Activated CD4-positive, alpha-beta T cell treated with anti-CD3 and anti-CD28 coated beads, Interleukin-2, amount 50 U/mL, for 48 hours (primary cell): Measurements from ENCODE around the gene PYGO2.

ENCODE experiments used
- DNase-seq, 2 experiments: peaks; one replicate each; pipeline ENCODE4 v3.0.0-alpha.2; 2020

The PYGO2 gene

DNA sequence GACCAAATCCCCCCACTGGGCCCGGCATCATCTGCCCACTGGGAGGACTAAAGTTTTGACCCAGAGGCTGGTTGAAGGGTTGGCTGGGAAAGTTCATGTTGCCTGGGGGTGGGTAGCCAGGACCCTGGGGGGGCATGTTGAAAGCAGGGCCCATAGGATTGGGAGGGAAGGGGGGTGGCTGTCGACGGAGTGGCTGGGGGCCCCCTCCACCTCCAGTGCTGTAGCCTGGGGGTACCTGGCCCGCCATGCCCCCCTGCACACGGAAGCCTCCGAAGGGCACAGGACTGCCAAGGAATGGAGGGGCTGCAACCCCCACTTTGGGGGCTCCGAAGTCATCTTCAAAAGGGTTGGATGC, 2.2 kb downstream of the PYGO2 start:
- DNase-seq: no peak

DNA sequence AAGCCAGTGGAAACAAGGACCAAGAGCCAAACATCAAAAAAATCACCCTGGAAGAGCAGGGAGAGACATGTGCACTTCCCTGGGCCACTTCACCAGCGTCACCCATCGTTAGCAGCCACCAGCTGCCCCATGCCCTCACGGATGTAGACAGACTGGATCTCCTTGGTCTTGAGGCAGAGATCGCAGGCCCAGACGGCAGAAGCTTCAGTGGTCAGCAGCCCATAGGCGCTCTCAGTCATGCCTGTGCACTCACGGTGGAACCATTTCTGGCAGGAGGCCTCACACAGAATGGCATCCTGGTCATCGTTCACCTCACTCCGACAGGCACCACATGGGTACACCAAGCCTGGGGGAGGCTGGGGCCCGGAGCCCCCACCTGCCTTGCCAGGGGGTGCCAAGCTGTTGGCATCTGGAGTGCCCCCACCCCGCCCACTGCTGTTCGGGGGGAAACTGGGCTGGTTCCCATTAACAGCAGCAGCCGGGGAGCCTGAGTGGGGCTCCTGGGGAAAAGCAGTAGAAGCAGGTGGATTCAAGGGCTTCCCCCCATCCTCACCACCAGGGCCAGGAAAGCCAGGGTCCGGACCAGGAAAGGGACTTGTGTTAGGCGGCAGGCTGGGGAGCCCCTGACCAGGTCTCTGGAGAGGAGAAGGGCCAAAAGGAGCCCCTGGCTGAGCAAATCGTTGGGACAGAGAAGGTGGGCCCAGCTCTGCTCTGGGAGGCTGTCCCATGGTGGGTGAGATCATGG, 2.7 kb downstream of the PYGO2 start:
- no peak for DNase-seq

DNA sequence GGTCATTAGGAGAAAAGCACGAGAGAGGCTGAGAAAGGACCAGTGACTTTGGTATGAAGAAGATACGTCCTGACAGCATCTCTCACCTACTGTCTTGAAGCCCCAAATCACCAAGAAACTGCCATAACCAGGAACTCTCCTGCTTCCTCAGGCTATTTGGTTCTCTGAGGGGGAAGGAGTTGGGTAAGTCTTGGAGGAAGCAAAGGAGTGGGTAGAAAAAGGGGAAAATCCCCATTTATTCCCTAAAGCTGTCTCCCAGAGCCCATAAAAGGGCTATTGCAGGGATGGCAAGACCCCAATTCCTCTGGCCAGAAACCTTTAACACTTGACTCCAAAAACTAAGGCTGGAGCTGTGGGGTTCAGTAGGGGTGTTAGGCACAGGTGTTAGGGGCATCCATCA, 3.5 kb downstream of the PYGO2 start:
- no peak for DNase-seq

DNA sequence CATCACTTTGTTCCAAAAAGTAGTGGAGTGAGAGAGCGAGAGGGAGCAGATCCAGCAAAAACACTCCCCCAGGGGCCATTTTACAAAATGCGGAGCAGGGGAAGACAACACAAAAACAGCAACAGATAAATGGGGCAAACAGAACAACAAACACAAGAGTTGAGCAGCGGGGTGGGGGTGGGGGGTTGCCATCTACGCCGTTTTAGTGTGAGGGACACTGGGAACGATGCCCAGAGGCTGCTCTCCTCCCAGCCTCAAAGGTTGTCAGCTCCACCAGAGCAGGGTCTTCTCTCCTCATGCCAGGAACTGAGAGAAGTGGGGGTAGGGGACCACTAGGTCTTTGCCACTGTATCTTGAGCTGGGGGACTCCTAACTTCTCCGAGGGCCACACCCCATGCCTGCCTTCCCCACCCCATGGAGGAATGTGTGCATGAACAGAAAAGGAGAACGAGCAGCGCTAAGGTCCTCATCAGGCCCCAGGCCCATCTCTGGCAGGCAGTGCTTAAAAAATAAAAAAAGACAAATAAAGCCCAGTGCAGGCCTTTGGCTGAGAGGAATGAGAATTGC, 4.4 kb downstream of the PYGO2 start:
- no peak for DNase-seq

DNA sequence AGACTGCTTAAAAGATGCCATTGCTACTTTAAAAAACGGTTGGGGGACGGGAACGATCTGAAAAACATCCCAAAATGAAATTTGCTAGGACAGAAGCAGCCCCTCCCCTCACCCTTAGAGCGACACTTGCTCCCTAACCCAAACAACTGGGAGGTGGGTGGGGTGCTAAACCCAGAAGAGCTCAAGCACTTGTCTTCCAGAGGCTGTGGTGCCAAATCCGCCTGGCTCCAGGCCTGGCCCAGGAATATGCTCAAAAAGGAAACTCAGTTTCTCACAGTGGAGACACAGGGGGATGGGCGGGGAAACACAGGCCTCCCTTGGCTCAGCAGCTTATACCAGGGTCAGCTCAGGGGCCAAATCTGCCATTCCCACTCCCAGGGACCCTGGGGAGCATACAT, 5.0 kb downstream of the PYGO2 start:
- DNase-seq: no peak

DNA sequence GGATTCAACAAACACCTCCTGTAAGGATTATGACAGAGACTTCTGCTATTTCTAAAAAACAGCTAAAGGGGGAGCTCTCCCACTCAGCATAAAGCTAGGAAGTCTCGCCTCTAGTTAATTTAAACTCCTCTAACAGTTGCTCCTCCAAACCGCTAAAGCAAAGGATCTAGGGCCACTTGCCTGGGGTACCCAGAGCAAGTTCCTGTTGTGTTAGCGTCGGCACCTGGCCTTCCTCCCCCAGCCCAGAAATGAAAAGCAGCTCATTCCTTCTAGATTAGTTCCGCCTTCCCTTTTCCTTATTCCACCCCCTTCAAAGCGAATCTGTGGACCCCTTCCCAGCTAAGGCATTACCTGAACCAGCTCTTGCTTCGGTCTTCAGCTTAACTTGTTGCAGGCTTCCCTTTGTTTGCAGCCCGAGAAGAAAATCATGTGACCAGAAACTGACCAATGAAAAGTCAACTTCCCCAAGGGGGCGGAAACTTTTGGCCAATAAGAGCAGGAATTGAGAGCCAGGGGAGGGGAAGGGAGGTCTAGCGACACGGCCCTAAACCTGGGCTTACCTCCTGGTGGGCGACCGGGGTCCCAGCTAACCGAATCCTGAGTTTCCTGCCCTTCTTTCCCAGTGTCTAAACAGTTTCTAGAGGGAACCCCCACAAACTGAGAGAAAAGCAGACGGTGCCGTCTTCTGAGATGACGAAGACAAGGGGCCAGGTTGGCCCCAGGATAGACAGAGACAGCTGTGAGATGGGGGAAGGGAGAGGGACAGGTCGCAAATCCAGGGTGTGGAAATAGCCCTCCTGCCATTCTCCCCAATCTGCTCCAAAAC, 5.7 kb downstream of the PYGO2 start, which contains the start of gene PBXIP1:
PBXIP1 (minus strand) TSS at position 382 of the 826 bp plus-strand sequence. CDS start 2,378 bp downstream, outside the sequence.
- peak; percentile 74 to 84 for DNase-seq

DNA sequence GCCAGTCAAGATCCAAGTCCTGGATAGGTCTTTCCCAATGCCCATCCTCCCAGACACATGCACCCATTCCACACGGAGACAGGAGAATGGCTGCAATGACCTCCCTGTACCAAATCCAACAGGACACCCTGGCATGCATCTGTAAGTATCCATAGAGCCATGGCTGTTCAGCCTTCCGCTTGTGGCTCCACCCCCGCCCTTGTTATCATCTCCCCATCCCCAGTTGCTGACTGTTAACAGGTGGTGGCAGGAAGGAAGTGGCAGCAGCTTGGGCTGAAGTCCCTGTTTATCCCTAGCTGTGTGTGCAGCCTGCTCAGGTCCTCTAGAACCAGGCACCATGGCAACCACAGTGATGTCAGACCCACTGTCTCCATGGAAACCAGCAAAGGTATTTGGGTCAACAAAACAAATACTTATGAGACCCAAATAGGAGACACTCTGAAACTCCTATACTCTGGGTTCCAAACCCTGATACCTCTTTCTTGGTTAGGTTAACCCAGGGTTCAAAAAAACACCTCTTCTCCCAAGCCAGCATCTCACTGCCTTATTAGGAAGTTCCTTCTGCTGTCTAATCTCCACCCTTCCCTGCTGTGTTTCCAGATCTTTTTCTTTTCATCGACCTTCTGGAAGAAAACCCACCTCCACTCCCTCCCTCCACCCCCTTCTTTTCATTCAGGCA, 6.4 kb downstream of the PYGO2 start:
- DNase-seq: peak; percentile 80 to 85

DNA sequence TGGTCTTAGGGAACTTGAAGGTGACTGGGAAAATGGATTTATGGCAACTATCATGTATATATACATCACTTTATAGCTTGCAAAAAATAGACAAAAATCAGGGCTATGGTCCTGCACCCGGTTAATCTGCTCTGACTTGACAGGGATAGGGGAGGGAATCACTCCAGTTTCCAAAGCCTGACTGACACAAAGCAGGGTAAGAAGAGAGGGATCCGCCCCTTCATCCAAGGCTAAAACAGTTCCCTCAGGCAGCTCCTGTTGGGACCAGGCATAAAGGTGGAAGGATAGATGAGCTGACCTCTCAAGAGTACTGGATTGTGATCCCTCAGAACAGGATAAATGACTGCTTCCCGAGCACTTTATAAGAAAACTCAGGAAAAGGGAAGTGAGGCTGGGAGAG, 7.0 kb downstream of the PYGO2 start:
- no peak for DNase-seq

DNA sequence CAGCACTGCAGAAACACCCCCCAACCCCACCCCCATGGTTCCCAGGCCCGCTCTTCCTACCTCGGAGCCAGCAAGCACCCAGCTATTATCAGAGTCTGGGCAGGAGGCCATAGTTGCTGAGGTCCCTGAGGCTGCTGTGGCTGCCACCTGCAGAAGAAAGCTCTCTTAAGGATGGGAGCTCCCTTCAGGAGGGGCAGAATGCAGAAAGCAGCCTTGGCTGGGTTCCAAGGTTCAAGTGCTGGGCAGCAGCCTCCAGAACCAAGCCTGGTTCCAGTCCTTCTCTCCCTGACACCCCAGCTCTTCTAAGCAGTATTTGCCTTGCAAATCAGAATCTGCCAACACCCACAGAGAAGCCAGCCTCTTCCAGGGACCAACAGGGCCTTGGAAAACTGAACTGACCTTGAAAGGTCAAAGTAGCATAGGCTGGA, 8.0 kb downstream of the PYGO2 start:
- no peak for DNase-seq

DNA sequence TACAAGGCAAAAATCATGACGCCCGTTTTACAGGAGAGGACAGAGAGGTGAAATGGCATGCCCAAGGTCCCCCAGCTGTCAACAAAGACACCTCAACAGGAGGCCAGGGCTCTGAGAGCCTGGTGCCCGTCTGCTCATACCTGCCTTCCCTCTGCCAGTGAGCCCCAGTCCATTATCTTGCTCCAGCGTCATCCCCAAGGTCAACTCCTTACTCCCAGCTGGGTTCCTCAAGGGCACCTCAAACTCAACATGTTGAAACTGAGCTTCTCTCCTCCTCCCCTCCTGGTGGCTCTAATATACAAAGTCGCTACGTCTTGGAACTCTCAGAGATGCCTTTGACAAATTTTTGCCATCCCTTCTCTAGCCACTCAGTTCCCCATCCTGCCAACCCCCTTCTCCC, 8.9 kb downstream of the PYGO2 start:
- DNase-seq: no peak

DNA sequence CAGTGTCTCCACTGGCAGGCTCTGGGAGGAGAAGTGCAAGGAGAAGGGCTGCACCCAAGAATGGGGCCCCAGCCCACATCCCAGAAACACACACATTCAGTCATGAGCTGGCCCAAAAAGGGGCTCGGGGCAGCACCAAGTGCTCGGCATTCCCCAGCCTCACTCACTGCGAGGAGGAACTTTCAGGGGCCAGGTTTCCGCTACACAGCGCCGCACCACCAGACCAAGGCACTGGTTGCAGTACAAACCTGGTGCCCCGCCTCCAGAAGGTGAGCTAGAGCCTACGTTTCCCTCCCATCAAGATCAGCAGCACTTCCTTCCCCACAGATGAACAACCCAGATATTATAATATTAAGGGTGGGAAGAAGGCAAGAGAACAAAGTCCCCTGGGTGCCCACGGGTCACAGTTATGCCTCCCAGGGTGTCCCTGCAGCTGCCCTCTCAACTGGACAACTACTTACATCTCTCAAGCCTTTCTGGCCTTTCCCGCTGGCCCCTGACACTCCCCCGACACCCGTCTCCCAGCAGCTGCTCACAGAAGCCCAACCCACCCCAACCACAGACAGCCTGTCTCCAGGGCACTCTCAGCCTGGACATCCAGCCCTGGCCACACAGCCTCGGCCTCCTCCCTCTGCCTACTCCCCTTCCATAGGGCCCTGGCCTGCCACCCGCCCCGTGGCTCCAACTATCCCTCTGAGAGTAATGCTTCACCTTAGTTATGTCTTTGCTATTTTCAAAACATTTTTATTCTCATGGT, 9.5 kb downstream of the PYGO2 start:
- peak; percentile 75 to 79 for DNase-seq

DNA sequence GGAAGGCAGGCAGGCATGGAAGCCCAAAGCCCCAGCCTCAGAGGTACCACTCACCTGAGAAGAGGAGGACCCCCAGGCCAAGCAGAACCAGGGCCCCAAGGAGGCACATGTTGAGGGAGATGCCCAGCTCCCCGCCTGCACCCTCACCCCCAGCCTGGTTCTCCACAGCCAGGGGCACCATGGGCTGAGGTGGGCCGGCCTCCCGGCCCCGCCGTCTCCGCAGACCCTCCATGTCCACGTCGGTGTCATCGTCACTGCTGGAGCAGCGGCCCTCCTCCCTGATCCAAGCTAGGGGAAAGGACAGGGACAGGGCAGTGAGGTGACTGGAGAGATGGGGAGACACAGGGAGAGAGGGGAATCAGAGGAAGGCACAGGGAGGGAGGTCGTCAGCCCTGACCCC, 13.5 kb downstream of the PYGO2 start:
- DNase-seq: no peak

DNA sequence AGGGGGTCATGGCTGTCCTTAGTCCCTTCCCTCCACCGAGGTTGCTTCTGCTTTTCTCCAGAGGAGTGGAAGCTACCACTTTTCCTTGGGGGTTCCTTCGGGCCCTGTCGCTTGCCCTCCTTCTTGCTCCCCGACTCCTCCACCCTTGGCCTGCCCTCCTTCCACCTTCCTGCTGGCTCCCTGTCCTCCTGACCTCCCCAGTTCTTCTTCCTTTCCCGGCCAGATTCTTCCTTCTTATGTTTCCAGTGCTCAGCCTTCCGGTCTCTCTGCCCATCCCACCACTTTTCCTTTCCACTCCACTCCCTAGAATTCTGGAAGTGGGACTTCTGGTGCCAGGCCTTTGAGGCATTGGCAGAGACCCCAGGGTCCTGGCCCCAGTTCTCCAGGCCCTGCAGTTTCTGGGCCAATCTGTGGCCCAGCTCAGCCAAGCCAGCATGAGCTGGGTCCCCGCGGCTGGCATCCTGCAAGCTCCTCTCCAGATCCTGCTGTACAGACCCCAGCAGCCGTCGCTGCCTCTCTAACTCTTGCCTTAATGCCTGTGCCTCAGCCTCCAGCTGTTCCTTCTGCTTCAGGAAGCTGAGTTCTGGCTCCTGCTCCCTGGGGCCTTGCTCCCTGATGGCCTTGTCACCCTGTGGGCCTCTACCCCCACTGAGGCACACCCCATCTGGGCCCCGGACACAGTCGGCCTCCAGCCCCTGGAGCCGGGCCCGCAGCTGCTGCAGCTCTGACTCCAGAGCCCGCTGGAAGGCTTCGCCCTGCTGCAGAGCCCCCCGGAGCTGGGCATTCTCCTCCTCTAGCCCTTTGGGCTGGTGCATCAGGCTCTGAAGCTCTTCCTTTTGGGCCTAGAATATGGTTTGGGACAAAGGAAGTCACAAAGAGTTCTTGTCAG, 15.4 kb downstream of the PYGO2 start:
- no peak for DNase-seq

DNA sequence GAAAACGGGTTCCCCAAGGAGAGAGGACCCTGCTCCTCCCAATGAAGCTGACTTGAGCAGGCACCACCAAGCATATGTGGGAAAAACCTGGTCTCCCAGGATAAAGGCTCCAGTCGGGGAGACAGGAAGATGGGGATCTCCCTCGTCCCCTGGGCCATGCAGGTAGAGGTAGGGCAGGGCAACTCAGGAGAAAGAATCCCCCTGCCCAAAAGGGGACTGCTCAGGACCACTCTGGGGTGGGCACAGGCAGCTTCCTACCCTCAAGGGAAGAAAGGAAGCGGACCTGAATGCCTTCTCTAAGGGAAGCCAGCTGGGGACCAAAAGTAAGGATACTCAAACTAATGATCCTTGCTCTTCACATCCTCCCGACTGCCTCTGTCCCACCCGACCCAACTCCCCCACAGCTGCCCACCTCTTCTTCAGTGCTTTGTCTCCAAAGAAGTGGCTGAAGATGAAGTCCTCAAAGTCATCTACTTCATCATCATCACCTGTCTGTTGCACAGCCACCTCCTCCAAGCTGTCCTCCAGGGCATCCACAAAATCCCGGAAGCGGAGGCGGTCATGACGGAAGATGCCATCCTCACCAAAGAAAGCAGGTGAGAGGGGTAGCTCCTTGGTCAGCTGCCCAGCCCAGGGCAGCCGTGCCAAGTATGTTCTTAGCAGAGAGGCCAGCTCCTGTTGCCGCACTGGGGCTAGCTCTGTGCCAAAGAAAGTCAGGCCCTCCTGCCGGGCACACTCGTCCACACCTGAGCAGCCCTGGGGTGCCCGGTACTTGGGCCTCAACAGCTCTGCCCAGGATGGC, 16.2 kb downstream of the PYGO2 start:
- DNase-seq: no peak

DNA sequence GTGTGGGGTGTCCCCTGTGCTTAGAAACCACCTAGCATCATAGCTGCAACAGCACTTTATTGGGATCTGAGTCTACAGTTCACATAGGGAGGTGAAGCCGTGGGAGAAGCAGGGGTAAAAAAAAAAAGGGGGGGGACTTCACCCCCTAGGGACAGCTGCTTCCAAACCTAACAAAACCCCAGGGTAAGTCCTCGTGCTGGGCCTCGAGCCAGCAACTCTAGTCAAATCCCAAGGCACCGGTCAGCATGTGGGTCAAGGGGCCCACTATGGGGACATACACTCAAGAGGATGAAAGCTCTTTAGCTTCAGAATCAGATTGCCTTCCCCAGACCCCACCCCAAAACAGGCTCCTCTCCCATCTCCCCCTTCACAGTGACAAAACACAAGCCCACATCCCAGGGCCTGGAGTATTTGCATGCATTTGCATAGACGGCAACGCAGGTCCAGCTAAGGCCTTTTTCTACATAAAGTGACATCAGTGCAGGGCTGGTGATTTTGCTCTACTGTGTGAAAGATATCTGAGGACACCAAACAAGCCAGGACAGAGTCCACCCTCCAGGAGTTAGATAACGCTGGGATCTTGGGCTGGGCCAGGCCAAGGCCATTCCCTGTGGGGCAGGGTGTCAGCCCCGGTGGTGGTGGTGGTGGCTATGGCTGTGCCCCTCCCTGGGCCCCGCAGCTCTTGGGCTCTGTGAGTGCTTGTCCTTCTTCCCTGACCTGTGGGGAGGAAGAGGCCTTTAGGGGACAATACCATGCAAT, 17.0 kb downstream of the PYGO2 start:
- no peak for DNase-seq

DNA sequence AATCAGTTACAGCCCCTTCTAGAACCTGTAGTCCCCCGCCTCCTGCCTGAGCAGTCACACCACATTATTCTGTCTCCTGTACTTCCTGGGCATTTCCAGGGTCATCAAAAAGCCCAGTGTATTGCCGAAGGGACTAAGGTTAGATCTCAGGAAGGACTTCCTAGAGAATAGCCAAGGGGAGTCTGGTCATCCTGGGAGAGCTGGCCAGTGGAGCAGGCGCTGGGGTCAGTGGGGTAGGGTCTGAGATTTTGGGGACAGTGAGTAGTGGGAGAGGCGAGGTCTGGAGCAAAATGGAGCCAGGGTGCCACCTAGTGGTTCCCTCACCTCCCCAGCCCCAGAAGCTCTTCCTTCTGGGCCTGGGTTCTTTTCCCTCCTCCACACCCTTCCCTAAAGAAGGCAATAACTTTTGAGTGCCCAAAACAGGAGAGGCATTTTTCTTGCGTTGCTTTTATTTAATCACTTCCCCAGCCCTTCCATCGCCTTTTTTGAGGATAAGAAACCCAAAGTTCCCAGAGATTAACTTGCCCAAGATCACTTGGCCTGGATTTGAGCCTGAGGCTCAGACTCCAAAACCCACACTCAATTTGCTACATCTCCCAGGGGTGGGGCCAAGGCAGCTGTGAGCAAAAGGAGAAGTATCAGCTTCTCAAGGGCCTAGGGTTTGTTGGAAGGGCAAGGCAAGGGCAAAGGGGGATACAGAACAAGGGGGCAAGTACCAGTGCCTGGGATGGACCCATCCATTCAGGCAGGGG, 17.8 kb downstream of the PYGO2 start:
- peak; percentile 51 to 58 for DNase-seq

DNA sequence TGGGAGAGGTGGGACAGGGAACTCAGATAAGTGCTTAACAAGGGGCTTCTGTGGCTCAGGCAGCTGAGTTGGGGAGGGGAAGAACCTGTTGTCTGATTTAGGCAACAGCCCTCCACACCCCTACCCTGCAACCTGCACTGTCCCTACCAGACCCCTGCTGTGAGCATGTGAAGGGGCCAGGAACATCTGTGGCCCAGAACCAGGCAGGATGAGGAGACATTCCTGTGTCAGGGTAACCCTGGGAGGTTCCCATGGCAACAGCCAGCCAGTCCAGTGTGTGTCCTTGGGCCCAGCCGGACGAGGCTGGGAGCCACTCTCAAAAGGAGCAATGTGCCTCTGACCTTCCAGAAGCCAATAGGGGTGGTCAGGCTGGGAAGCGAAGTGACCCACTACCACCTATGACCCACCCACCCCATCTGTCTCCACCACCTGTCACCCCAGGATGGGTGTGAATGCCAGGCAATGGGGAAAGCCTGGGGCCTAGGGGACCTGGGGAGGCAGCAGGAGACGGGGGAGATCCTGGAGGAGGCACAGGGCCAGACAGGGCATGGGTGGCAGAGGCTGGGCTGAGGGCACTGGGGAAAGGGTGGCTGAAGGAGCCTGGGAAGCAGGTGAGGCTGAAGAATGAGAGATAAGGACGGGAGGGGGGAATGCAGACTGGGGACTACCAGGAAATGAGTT, 20.1 kb downstream of the PYGO2 start:
- DNase-seq: no peak

DNA sequence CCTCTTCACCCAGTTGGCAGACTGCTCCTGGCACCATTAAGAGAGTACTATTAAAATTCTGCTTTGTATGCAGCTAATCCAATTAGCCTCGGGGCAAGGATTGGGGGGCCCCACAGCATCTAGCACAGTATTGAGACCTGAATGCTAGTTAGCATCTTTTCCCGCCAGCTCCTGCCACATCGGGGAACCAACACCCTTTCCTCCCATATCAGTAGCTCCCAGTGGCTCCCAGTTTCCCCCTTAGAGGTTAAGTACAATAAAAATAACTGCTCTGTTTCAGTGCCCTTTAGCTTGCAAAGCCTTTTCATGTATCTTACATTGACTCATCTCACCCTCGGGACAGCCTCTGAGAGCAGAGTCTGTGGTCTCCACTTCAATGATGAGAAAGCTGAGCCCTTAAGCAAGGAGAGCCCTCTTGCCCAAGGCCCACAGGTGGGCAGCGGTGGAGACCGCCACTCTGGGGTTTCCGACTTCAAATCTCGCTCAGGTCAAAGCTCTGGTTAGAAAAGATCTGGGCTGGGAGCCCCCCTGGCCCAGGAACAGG, 20.9 kb downstream of the PYGO2 start:
- DNase-seq: no peak
